ENCODE results near the gene SLC13A5. TPM values are rescaled to one million over a fixed set of nuclear protein-coding genes. Genes with fewer than 3 reads are reported as not detected.
"Not testable (repeated sequence)": the region's sequence is repeated elsewhere in the genome, so short reads cannot be mapped to it uniquely, and the experiment has no call there.

SLC13A5 gene
- total RNA-seq, 1 donor from 2014 or later = 1.3 TPM

DNA sequence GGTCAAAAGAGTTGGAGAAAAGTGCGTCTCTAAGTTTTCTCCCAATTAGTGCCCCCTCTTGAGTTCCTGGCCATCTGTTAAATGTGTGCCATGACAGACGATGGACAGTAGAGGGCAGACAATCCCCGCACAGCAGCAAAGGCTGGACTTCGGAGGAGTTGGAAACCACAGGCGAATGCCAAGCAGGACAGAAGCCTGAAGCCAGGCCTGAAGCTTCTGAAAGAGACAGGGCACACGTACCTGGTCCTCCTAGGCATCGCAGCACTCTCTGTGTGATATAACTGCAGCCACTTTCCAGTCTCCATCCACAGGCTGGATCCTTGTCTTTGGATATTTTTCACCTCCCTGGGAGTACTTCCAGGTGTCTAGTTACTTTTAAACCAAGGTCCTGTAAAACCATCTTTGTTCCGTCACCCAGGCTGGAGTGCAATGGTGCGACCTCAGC lies 47.1 kb downstream of the SLC13A5 start:
- Mint-ChIP-seq H3K27ac (ENCODE audit: unreplicated experiment) (no peak overlapping the region), H3K4me1 (ENCODE audit: unreplicated experiment) (peaks cover 9% of the 10 kb centered on the region), H3K27me3 (ENCODE audit: unreplicated experiment) (peaks cover 3% of the 10 kb centered on the region), H3K9me3 (ENCODE audit: unreplicated experiment) (no peaks in the 10 kb centered on the region), H3K36me3 (ENCODE audit: low read depth, unreplicated experiment) (no peaks in the 10 kb centered on the region), H3K4me3 (ENCODE audit: unreplicated experiment) (no peak overlapping the region)
- TF ChIP-seq, protein P1, sequence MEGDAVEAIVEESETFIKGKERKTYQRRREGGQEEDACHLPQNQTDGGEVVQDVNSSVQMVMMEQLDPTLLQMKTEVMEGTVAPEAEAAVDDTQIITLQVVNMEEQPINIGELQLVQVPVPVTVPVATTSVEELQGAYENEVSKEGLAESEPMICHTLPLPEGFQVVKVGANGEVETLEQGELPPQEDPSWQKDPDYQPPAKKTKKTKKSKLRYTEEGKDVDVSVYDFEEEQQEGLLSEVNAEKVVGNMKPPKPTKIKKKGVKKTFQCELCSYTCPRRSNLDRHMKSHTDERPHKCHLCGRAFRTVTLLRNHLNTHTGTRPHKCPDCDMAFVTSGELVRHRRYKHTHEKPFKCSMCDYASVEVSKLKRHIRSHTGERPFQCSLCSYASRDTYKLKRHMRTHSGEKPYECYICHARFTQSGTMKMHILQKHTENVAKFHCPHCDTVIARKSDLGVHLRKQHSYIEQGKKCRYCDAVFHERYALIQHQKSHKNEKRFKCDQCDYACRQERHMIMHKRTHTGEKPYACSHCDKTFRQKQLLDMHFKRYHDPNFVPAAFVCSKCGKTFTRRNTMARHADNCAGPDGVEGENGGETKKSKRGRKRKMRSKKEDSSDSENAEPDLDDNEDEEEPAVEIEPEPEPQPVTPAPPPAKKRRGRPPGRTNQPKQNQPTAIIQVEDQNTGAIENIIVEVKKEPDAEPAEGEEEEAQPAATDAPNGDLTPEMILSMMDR (IDR thresholded peaks at IDR 0.05; ENCODE audit: unreplicated experiment) = peak; percentile 81
- peak; percentile 79 for DNase-seq (ENCODE audit: low spot score)

DNA sequence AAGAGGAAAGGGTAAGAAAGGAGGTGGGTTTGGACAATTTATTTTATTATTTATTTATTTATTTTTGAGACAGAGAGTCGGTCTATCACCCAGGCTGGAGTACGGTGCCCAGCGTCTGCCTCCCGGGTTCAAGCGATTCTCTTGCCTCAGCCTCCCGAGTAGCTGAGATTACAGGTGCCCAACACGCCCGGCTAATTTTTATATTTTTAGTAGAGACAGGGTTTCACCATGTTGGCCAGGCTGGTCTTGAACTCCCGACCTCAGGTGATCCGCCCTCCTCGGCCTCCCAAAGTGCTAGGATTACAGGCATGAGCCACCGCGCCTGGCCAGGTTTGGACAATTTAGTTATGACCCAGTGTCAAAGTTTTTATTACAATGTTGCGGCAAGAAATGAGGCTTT lies 50.0 kb downstream of the SLC13A5 start:
- not testable (repeated sequence) for H3K9me3 Mint-ChIP-seq (ENCODE audit: unreplicated experiment); H3K27ac Mint-ChIP-seq (ENCODE audit: unreplicated experiment); H3K36me3 Mint-ChIP-seq (ENCODE audit: low read depth, unreplicated experiment); H3K4me3 Mint-ChIP-seq (ENCODE audit: unreplicated experiment); H3K27me3 Mint-ChIP-seq (ENCODE audit: unreplicated experiment); DNase-seq (ENCODE audit: low spot score); H3K4me1 Mint-ChIP-seq (ENCODE audit: unreplicated experiment)

DNA sequence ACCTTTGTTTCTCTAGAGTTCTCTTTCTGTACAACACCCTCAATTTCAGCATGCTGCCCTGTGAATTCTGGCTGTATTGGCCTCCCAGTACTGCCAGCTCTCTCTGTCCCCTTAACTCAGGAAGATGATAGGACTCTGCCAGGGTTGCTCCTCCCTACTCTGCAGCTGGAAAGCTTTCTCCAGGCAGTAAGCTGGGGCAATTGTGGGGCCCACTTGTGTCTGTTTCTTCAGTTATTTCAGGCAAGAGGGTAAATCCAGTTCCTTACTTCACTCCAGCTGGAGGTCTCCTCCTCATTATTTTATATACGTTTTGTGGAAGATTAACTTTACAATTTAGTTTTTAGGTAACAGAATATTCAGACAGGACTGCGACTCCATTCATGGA lies 51.7 kb downstream of the SLC13A5 start:
- no peak overlapping the region for H3K27ac Mint-ChIP-seq (ENCODE audit: unreplicated experiment)
- H3K9me3 Mint-ChIP-seq (ENCODE audit: unreplicated experiment) = no peaks in the 10 kb centered on the region
- peaks cover 8% of the 10 kb centered on the region for H3K4me1 Mint-ChIP-seq (ENCODE audit: unreplicated experiment)
- DNase-seq (ENCODE audit: low spot score) = no peak
- no peak overlapping the region for H3K4me3 Mint-ChIP-seq (ENCODE audit: unreplicated experiment)
- TF ChIP-seq, protein P1 (IDR thresholded peaks at IDR 0.05; ENCODE audit: unreplicated experiment) = no peak
- H3K27me3 Mint-ChIP-seq (ENCODE audit: unreplicated experiment) = peaks cover 6% of the 10 kb centered on the region
- H3K36me3 Mint-ChIP-seq (ENCODE audit: low read depth, unreplicated experiment) = no peaks in the 10 kb centered on the region

DNA sequence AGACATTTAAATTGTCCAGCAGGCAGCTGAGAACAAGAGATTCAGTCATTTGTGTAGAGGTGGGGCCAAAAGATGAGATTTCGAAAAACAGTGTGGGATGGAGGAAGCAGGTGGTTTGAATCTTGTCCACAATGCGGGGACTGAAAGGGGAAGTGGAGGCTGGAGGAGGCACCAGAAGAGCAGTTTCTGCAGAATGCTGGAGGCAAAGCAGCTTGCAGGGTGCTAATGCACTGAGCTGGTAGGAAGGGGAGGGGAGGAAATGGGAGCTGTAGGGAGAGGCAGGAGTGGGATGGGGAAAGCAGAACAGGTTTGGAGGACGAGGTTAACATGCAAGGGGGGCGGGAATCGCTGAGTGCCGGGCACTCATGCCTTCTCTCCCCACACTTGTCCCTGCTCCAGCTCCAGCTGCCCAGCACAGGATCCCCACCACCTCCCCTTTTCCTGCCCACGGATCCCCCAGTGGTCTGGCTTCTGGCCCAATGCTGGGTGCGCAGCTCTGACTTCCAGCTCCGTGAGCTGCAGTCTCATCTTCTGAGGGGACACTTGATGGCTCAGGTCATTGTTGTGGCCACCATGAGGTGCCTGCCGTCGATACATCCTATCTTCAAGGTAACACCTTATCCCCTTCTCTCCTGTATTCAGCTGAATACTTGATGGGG lies 52.2 kb downstream of the SLC13A5 start:
- H3K4me1 Mint-ChIP-seq (ENCODE audit: unreplicated experiment) = peaks cover 8% of the 10 kb centered on the region
- H3K4me3 Mint-ChIP-seq (ENCODE audit: unreplicated experiment) = no peak overlapping the region
- H3K27ac Mint-ChIP-seq (ENCODE audit: unreplicated experiment) = no peak overlapping the region
- no peaks in the 10 kb centered on the region for H3K36me3 Mint-ChIP-seq (ENCODE audit: low read depth, unreplicated experiment)
- H3K9me3 Mint-ChIP-seq (ENCODE audit: unreplicated experiment) = no peaks in the 10 kb centered on the region
- TF ChIP-seq, protein P1 (IDR thresholded peaks at IDR 0.05; ENCODE audit: unreplicated experiment) = no peak
- H3K27me3 Mint-ChIP-seq (ENCODE audit: unreplicated experiment) = peaks cover 7% of the 10 kb centered on the region
- no peak for DNase-seq (ENCODE audit: low spot score)

DNA sequence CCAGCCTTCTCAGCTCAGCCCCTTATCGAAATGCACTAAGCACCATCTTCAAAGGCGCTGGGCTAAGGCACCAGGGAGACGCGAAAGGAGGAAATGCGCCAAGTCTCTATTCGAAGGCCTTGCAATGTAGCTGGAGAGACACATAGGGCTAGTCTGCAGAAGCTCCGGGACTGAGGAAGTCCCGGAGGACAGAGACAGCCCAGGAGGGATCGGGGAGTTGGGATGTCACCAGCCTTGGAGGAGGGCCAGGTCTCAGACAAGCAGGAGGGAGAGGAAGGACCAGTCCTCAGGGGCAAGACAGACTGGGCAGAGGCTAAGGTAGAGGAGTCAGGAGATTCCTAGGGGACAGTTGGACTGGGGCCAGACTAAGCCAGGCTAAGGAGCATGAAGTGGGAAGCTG lies 53.1 kb downstream of the SLC13A5 start:
- no peaks in the 10 kb centered on the region for H3K9me3 Mint-ChIP-seq (ENCODE audit: unreplicated experiment)
- peaks cover 12% of the 10 kb centered on the region for H3K4me1 Mint-ChIP-seq (ENCODE audit: unreplicated experiment)
- no peaks in the 10 kb centered on the region for H3K36me3 Mint-ChIP-seq (ENCODE audit: low read depth, unreplicated experiment)
- DNase-seq (ENCODE audit: low spot score) = no peak
- no peak overlapping the region for H3K27ac Mint-ChIP-seq (ENCODE audit: unreplicated experiment)
- peaks cover 10% of the 10 kb centered on the region for H3K27me3 Mint-ChIP-seq (ENCODE audit: unreplicated experiment)
- TF ChIP-seq, protein P1 (IDR thresholded peaks at IDR 0.05; ENCODE audit: unreplicated experiment) = no peak
- no peak overlapping the region for H3K4me3 Mint-ChIP-seq (ENCODE audit: unreplicated experiment)

DNA sequence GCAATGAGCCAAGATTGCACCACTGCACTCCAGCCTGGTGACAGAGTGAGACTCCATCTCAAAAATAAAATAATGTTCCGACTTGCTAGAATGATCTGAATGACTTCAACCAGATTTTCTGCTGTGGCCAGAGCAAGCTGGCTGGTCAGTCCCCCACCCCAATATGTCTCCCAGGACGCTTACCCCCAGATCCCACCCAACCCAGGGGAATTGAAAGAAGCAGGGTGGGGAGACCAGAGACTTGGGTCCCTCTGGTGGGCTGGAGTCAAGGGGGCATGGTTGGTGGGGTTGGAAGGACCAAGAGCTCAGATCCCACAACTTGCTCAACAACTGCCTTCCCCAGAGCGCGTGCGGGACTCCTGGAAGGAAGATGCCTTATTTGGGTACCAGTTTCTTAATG lies 54.8 kb downstream of the SLC13A5 start:
- not testable (repeated sequence) for H3K27ac Mint-ChIP-seq (ENCODE audit: unreplicated experiment); H3K9me3 Mint-ChIP-seq (ENCODE audit: unreplicated experiment); H3K36me3 Mint-ChIP-seq (ENCODE audit: low read depth, unreplicated experiment); DNase-seq (ENCODE audit: low spot score); H3K4me3 Mint-ChIP-seq (ENCODE audit: unreplicated experiment)
- peaks cover 20% of the 10 kb centered on the region for H3K4me1 Mint-ChIP-seq (ENCODE audit: unreplicated experiment)
- peaks cover 12% of the 10 kb centered on the region for H3K27me3 Mint-ChIP-seq (ENCODE audit: unreplicated experiment)

Data from endothelial cell (in vitro differentiated cells).